A673 (cell line): ENCODE results near the gene LPP.

Source experiments
- EZH2 ChIP-seq: fragments of 200-600 bp; sonication (generic); IDR thresholded peaks from 2 replicates; pipeline ENCODE4 v1.6.1; 2017; ENCODE audit warnings: borderline replicate concordance, low read depth, mild to moderate bottlenecking, mixed read lengths, antibody characterized with exemption, low read length; ENCODE audit not compliant: poor library complexity, severe bottlenecking
- TF ChIP-seq, protein P1 (sequence below): fragments of 300-800, 200-600 bp; sonication (generic); conservative IDR thresholded peaks from 2 replicates; pipeline ENCODE4 v1.5.1; 2017; ENCODE audit warnings: low read depth, mild to moderate bottlenecking, antibody characterized with exemption, low read length, moderate library complexity, mixed read lengths

DNA sequence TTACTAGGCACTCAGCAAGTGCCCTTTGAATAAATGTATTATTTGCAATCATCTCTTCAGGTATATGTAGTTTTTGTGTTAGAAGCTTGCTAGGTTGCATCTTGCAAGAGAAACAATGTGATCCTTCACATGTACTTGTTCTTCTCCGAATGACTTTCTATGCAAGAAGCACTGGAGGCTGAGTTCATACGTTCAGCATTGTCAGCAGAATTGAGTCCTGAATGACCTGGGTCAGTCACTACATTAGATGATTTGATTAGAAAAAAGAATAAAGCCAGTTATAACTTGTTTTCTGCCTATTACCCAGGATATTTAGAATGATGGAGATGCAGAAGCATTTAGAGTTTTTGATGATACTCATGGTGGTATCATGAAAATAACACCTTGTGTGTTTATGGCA, 538.7 kb downstream of the LPP start:
- TF ChIP-seq, protein P1, sequence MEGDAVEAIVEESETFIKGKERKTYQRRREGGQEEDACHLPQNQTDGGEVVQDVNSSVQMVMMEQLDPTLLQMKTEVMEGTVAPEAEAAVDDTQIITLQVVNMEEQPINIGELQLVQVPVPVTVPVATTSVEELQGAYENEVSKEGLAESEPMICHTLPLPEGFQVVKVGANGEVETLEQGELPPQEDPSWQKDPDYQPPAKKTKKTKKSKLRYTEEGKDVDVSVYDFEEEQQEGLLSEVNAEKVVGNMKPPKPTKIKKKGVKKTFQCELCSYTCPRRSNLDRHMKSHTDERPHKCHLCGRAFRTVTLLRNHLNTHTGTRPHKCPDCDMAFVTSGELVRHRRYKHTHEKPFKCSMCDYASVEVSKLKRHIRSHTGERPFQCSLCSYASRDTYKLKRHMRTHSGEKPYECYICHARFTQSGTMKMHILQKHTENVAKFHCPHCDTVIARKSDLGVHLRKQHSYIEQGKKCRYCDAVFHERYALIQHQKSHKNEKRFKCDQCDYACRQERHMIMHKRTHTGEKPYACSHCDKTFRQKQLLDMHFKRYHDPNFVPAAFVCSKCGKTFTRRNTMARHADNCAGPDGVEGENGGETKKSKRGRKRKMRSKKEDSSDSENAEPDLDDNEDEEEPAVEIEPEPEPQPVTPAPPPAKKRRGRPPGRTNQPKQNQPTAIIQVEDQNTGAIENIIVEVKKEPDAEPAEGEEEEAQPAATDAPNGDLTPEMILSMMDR, result no peak
- TF ChIP-seq EZH2, result no peak
